Common myeloid progenitor, CD34-positive (primary cell): ENCODE measurements around the gene GPR161.
"Not testable (repeated sequence)": the region's sequence is repeated elsewhere in the genome, so short reads cannot be mapped to it uniquely, and the experiment has no call there.

Experiments
- CTCF ChIA-PET: fragments of 350-600 bp; sonication (Branson Sonifier 250); formaldehyde crosslinking; loops from one replicate; lab custom pipeline; 2021; ENCODE audit warnings: antibody characterized with exemption; lab: Charles Lee
- POLR2A ChIA-PET: fragments of 350-600 bp; sonication (Branson Sonifier 250); formaldehyde crosslinking; loops from one replicate; lab custom pipeline; 2021; ENCODE audit warnings: antibody characterized with exemption; lab: Charles Lee
- DNase-seq, 3 donors: peaks; one replicate each; pipeline versions ENCODE4 v3.0.0 to v3.0.0-alpha.2; 2013
- H3K27ac ChIP-seq, 2 experiments: 1 replicate in 1 of 2; 2 replicates in 1 of 2; pipeline ENCODE4 v1.7.0; 2013; ENCODE audit warnings: inconsistent platforms in 2 of 2, low read length in 2 of 2, mild to moderate bottlenecking in 2 of 2, low read depth in 1 of 2, moderate library complexity in 1 of 2; ENCODE audit not compliant: severe bottlenecking in 2 of 2, insufficient read depth in 1 of 2, poor library complexity in 1 of 2
- H3K27me3 ChIP-seq, 5 experiments: replicated peaks in 2 of 5; 1 replicate in 3 of 5; 2 replicates in 2 of 5; pipeline versions ENCODE4 v1.6.1 to v1.7.0; 2013; ENCODE audit warnings: low read length in 4 of 5, mild to moderate bottlenecking in 2 of 5, moderate library complexity in 2 of 5, inconsistent platforms in 1 of 5; ENCODE audit not compliant: insufficient read depth in 5 of 5, control insufficient read depth in 4 of 5
- H3K36me3 ChIP-seq, 4 experiments: 1 replicate in 2 of 4; 2 replicates in 2 of 4; pipeline versions ENCODE4 v1.6.1 to v1.7.0; 2013; ENCODE audit warnings: low read length in 3 of 4, control low read depth in 1 of 4, mild to moderate bottlenecking in 1 of 4; ENCODE audit not compliant: control insufficient read depth in 4 of 4, insufficient read depth in 4 of 4
- H3K4me1 ChIP-seq, 4 experiments: 1 replicate in 3 of 4; 2 replicates in 1 of 4; pipeline versions ENCODE4 v1.6.1 to v1.7.1; 2013; ENCODE audit warnings: low read length in 3 of 4, mild to moderate bottlenecking in 3 of 4, control low read depth in 1 of 4, inconsistent platforms in 1 of 4, moderate library complexity in 1 of 4; ENCODE audit not compliant: control insufficient read depth in 4 of 4, insufficient read depth in 4 of 4; ENCODE audit errors: control extremely low read depth in 1 of 4
- H3K4me3 ChIP-seq, 7 experiments: 1 replicate in 4 of 7; 2 replicates in 3 of 7; pipeline versions ENCODE4 v1.5.1 to v1.7.0; 2013; ENCODE audit warnings: mild to moderate bottlenecking in 7 of 7, low read length in 6 of 7, moderate library complexity in 6 of 7, inconsistent platforms in 2 of 7, low read depth in 2 of 7, control low read depth in 1 of 7; ENCODE audit not compliant: insufficient read depth in 4 of 7, control insufficient read depth in 1 of 7; ENCODE audit errors: extremely low read depth in 1 of 7
- H3K9me3 ChIP-seq, 5 experiments: 1 replicate in 4 of 5; 2 replicates in 1 of 5; pipeline versions ENCODE4 v1.6.1 to v1.7.1; 2013; ENCODE audit warnings: low read length in 4 of 5, mild to moderate bottlenecking in 2 of 5, inconsistent platforms in 1 of 5, low read depth in 1 of 5, moderate library complexity in 1 of 5; ENCODE audit not compliant: control insufficient read depth in 4 of 5, insufficient read depth in 2 of 5; ENCODE audit errors: control extremely low read depth in 1 of 5
- WGBS: methylation state at CpG from one replicate; pipeline ENCODE4 v1.1.5; 2013; ENCODE audit not compliant: insufficient coverage; 5-methylcytosine and 5-hydroxymethylcytosine counted together

GPR161 gene

GRCh38 chr1:168161459-168161858 is 24.7 kb upstream of the GPR161 start:
- Histone ChIP-seq H3K36me3 (no peaks in the 10 kb centered on the region), H3K4me3 (no peak overlapping the region), H3K4me1 (no peaks in the 10 kb centered on the region), H3K9me3 (peaks cover 0 to 20% (median 6%) of the 10 kb centered on the region in 5 experiments), H3K27ac (no peak overlapping the region), H3K27me3 (no peaks in the 10 kb centered on the region)
- ChIA-PET POLR2A (no interaction called here), CTCF (interaction anchor here (0.9 to 2.5 kb wide), 3 partner anchors 11 to 76 kb away, joined by 3 to 12 read pairs (median 6); no protein-coding TSS in a partner anchor)
- 90% methylated on average over 1 of the region's 2 CpGs for WGBS
- DNase-seq = peak in 1 of 3 donors; percentile 44

- CTCF ChIA-PET = interaction anchor here (1.1 to 2.5 kb wide), 3 partner anchors 13 to 68 kb away, joined by 3 to 12 read pairs (median 6); no protein-coding TSS in a partner anchor
- POLR2A ChIA-PET = interaction anchor here (0.7 kb wide), 1 partner anchor 22 kb away, joined by 3 read pairs; no protein-coding TSS in a partner anchor
- no peaks in the 10 kb centered on the region for H3K36me3 ChIP-seq
- H3K4me1 ChIP-seq = no peaks in the 10 kb centered on the region
- WGBS = no CpG with 5 or more reads among the region's 1 CpG
- no peak for DNase-seq
- H3K4me3 ChIP-seq = no peak overlapping the region
- peaks cover 0 to 20% (median 6%) of the 10 kb centered on the region in 5 experiments for H3K9me3 ChIP-seq
- H3K27ac ChIP-seq = no peak overlapping the region
- H3K27me3 ChIP-seq = no peaks in the 10 kb centered on the region
Observed at GRCh38 chr1:168159979-168160378, 23.2 kb upstream of the GPR161 start.

- DNase-seq = no peak
- Histone ChIP-seq H3K27me3 (no peaks in the 10 kb centered on the region), H3K4me3 (no peak overlapping the region), H3K27ac (no peak overlapping the region), H3K9me3 (peaks cover 0 to 20% (median 6%) of the 10 kb centered on the region in 5 experiments), H3K4me1 (no peaks in the 10 kb centered on the region), H3K36me3 (no peaks in the 10 kb centered on the region)
- WGBS = no CpG with 5 or more reads among the region's 1 CpG
- ChIA-PET POLR2A (no interaction called here), CTCF (interaction anchor here (1.1 to 1.9 kb wide), 2 partner anchors 12 to 67 kb away, joined by 3 to 6 read pairs; no protein-coding TSS in a partner anchor)
Observed at GRCh38 chr1:168159251-168159650, 22.5 kb upstream of the GPR161 start.

GRCh38 chr1:168157638-168158037 is 20.9 kb upstream of the GPR161 start:
- POLR2A ChIA-PET = no interaction called here
- DNase-seq = no peak
- Histone ChIP-seq H3K4me3 (no peak overlapping the region), H3K27me3 (no peaks in the 10 kb centered on the region), H3K4me1 (no peaks in the 10 kb centered on the region), H3K36me3 (no peaks in the 10 kb centered on the region), H3K9me3 (peaks cover 0 to 20% (median 7%) of the 10 kb centered on the region in 5 experiments), H3K27ac (no peak overlapping the region)
- CTCF ChIA-PET = no interaction called here

GRCh38 chr1:168155910-168156309 is 19.2 kb upstream of the GPR161 start:
- Histone ChIP-seq H3K4me1 (no peaks in the 10 kb centered on the region), H3K4me3 (no peak overlapping the region), H3K27me3 (no peaks in the 10 kb centered on the region), H3K27ac (no peak overlapping the region), H3K36me3 (no peaks in the 10 kb centered on the region), H3K9me3 (peaks cover 0 to 16% (median 7%) of the 10 kb centered on the region in 5 experiments)
- WGBS = no CpG with 5 or more reads among the region's 4 CpGs
- DNase-seq = no peak
- CTCF ChIA-PET = no interaction called here
- POLR2A ChIA-PET = no interaction called here

- H3K4me3 ChIP-seq, H3K4me1 ChIP-seq, H3K27ac ChIP-seq, H3K27me3 ChIP-seq, POLR2A ChIA-PET, CTCF ChIA-PET, H3K36me3 ChIP-seq: not testable (repeated sequence)
- peak in 2 of 3 donors; percentile 41 to 45 for DNase-seq
- WGBS = 70% methylated on average over 3 of the region's 4 CpGs
- H3K9me3 ChIP-seq = peaks cover 0 to 10% (median 6%) of the 10 kb centered on the region in 5 experiments
Observed at GRCh38 chr1:168154707-168155106, 18.0 kb upstream of the GPR161 start.

GRCh38 chr1:168151935-168152334 is 15.2 kb upstream of the GPR161 start:
- H3K27me3 ChIP-seq = no peaks in the 10 kb centered on the region
- no peak overlapping the region for H3K4me3 ChIP-seq
- H3K36me3 ChIP-seq = no peaks in the 10 kb centered on the region
- no peak for DNase-seq
- no peaks in the 10 kb centered on the region for H3K4me1 ChIP-seq
- POLR2A ChIA-PET = no interaction called here
- H3K27ac ChIP-seq = no peak overlapping the region
- H3K9me3 ChIP-seq = peaks cover 0 to 3% (median 2%) of the 10 kb centered on the region in 5 experiments
- CTCF ChIA-PET = interaction anchor here (0.7 to 0.8 kb wide), 2 partner anchors 12 to 17 kb away, joined by 3 to 4 read pairs; no protein-coding TSS in a partner anchor
- 100% methylated on average over 1 of the region's 4 CpGs for WGBS
